RWPE2 (cell line): Measurements from ENCODE around the gene DDX51.
A peak's percentile ranks its signal among the peaks of the same experiment; 100 is the strongest.

Source experiments
- ATAC-seq: fragments of 200-7000 bp; cut with Tn5 transposase; 3 replicates; pipeline ENCODE4 v1.9.1; 2021; ENCODE audit warnings: low read depth
- DNase-seq: peaks from one replicate; pipeline ENCODE4 v3.0.0-alpha.2; 2020; ENCODE audit warnings: low spot score
- H3K27ac ChIP-seq: fragments of 450-650 bp; 2 replicates; pipeline ENCODE4 v1.5.1; 2017; ENCODE audit warnings: mild to moderate bottlenecking; ENCODE audit not compliant: poor library complexity, severe bottlenecking
- H3K27me3 ChIP-seq: fragments of 250-450 bp; sonication (Bioruptor Pico); 2 replicates; pipeline ENCODE4 v1.5.1; 2021; ENCODE audit warnings: mild to moderate bottlenecking, moderate library complexity; ENCODE audit not compliant: insufficient read depth, poor library complexity, severe bottlenecking
- H3K36me3 ChIP-seq: fragments of 250-450 bp; sonication (Bioruptor Pico); 2 replicates; pipeline ENCODE4 v1.5.1; 2020; ENCODE audit warnings: low read depth, mild to moderate bottlenecking, moderate library complexity
- H3K4me1 ChIP-seq: fragments of 250-450 bp; sonication (Bioruptor Pico); 2 replicates; pipeline ENCODE4 v1.5.1; 2021; ENCODE audit warnings: mild to moderate bottlenecking, moderate library complexity; ENCODE audit not compliant: insufficient read depth, poor library complexity, severe bottlenecking
- H3K4me3 ChIP-seq: fragments of 250-450 bp; sonication (Bioruptor Pico); 2 replicates; pipeline ENCODE4 v1.5.1; 2021; ENCODE audit warnings: mild to moderate bottlenecking, moderate library complexity; ENCODE audit not compliant: severe bottlenecking
- H3K9me3 ChIP-seq: fragments of 250-450 bp; sonication (Bioruptor Pico); 2 replicates; pipeline ENCODE4 v1.5.1; 2021; ENCODE audit warnings: mild to moderate bottlenecking, moderate library complexity; ENCODE audit not compliant: severe bottlenecking
- CTCF ChIP-seq: fragments of 450-650 bp; IDR thresholded peaks from one replicate; pipeline ENCODE4 v1.5.1; 2017; ENCODE audit warnings: mild to moderate bottlenecking, moderate library complexity; ENCODE audit not compliant: poor library complexity, severe bottlenecking

Gene DDX51

GRCh38 chr12:132178801-132179401 lies 34.8 kb upstream of the DDX51 start:
- no peak for DNase-seq
- Histone ChIP-seq H3K27me3 (peaks cover 49% of the 10 kb centered on the region), H3K4me1 (no peaks in the 10 kb centered on the region), H3K9me3 (no peaks in the 10 kb centered on the region), H3K27ac (no peak overlapping the region), H3K36me3 (no peaks in the 10 kb centered on the region), H3K4me3 (no peak overlapping the region)
- peak; percentile 35 for ATAC-seq
- TF ChIP-seq CTCF = no peak

- H3K36me3 ChIP-seq = no peaks in the 10 kb centered on the region
- H3K27ac ChIP-seq = no peak overlapping the region
- no peaks in the 10 kb centered on the region for H3K4me1 ChIP-seq
- ATAC-seq (no peak), DNase-seq (no peak)
- peaks cover 52% of the 10 kb centered on the region for H3K27me3 ChIP-seq
- TF ChIP-seq CTCF = no peak
- no peaks in the 10 kb centered on the region for H3K9me3 ChIP-seq
- no peak overlapping the region for H3K4me3 ChIP-seq
Observed at GRCh38 chr12:132178316-132178715, 34.2 kb upstream of the DDX51 start.

- ATAC-seq (no peak), DNase-seq (no peak)
- Histone ChIP-seq H3K36me3 (no peaks in the 10 kb centered on the region), H3K9me3 (no peaks in the 10 kb centered on the region), H3K27ac (no peak overlapping the region), H3K4me3 (no peak overlapping the region), H3K4me1 (no peaks in the 10 kb centered on the region), H3K27me3 (peaks cover 65% of the 10 kb centered on the region)
- TF ChIP-seq CTCF = no peak
Observed at GRCh38 chr12:132176920-132177551, 32.9 kb upstream of the DDX51 start.

- TF ChIP-seq CTCF = no peak
Observed at GRCh38 chr12:132176385-132176919, 32.3 kb upstream of the DDX51 start.

More at GRCh38 chr12:132176385-132176919, 32.3 kb upstream of the DDX51 start:
- DNase-seq (no peak), ATAC-seq (no peak)
- no peak overlapping the region for H3K4me3 ChIP-seq
- H3K4me1 ChIP-seq = no peaks in the 10 kb centered on the region
- H3K9me3 ChIP-seq = no peaks in the 10 kb centered on the region
- H3K27me3 ChIP-seq = peaks cover 71% of the 10 kb centered on the region
- no peak overlapping the region for H3K27ac ChIP-seq
- H3K36me3 ChIP-seq = no peaks in the 10 kb centered on the region
